GM12878 (cell line): Measurements from ENCODE around the gene PRG3. TPM values are rescaled to one million over a fixed set of nuclear protein-coding genes. Genes with fewer than 3 reads are reported as not detected.

Source experiments
- ATAC-seq: fragments of 200-7000 bp; cut with Tn5 transposase; 3 replicates; pipeline ENCODE4 v1.9.1; 2020; ENCODE audit warnings: mild to moderate bottlenecking, moderate library complexity
- BruUV-seq: library from RNA; stranded (reverse); fragments of 400-500 nt; replicated peaks from 2 replicates; lab custom pipeline; 2021; lab: Mats Ljungman, UMichigan
- CTCF ChIA-PET: fragments of 300-600 bp; sonication (Branson Sonifier 250); formaldehyde crosslinking; extraction: SDS; loops from one replicate; lab custom pipeline; 2021; ENCODE audit warnings: inconsistent platforms; lab: Yijun Ruan, JAX
- POLR2A ChIA-PET: fragments of 350-600 bp; formaldehyde crosslinking; extraction: SDS; loops from one replicate; lab custom pipeline; 2021; ENCODE audit warnings: inconsistent platforms; lab: Charles Lee
- RAD21 ChIA-PET: fragments of 300-600 bp; sonication (Branson Sonifier 250); formaldehyde crosslinking; loops from one replicate; lab custom pipeline; 2023; ENCODE audit warnings: antibody characterized with exemption; ENCODE audit not compliant: unreplicated experiment; lab: Charles Lee
- SMC1A ChIA-PET: fragments of 300-600 bp; sonication (Branson Sonifier 250); formaldehyde crosslinking; loops from one replicate; lab custom pipeline; 2023; ENCODE audit not compliant: unreplicated experiment, uncharacterized antibody; lab: Charles Lee
- DNase-seq: peaks from one replicate; pipeline ENCODE4 v3.0.0-alpha.2; 2011; ENCODE audit warnings: low read depth, low spot score
- FAIRE-seq: peaks from 3 replicates; lab custom pipeline; 2011; peaks lifted over from hg19 to GRCh38; lab: Jason Lieb, UNC
- H2AFZ ChIP-seq: 2 replicates; pipeline ENCODE4 v1.6.0; 2011; ENCODE audit warnings: low read depth, low read length, control low read depth; ENCODE audit not compliant: control insufficient read depth
- H3K27ac ChIP-seq: 2 replicates; pipeline ENCODE4 v1.5.1; 2011; ENCODE audit warnings: control low read depth; ENCODE audit not compliant: control insufficient read depth, insufficient read depth
- H3K27me3 ChIP-seq, 2 experiments: replicated peaks in 1 of 2; 2 replicates each; pipeline versions ENCODE4 v1.6.0 to v1.6.1; 2011; ENCODE audit warnings: low read length in 1 of 2; ENCODE audit not compliant: control insufficient read depth in 2 of 2, insufficient read depth in 2 of 2
- H3K36me3 ChIP-seq, 2 experiments: 2 replicates each; pipeline ENCODE4 v1.5.1; 2011; ENCODE audit warnings: low read length in 1 of 2; ENCODE audit not compliant: control insufficient read depth in 2 of 2, insufficient read depth in 2 of 2
- H3K4me1 ChIP-seq: 2 replicates; pipeline ENCODE4 v1.6.1; 2011; ENCODE audit warnings: mild to moderate bottlenecking, low read length, moderate library complexity, mixed read lengths; ENCODE audit not compliant: control insufficient read depth, insufficient read depth
- H3K4me2 ChIP-seq: 2 replicates; pipeline ENCODE4 v1.6.0; 2011; ENCODE audit warnings: control low read depth; ENCODE audit not compliant: control insufficient read depth, insufficient read depth
- H3K4me3 ChIP-seq: fragments of 200-600 bp; sonication (generic); 2 replicates; pipeline ENCODE4 v1.5.1; 2016
- H3K79me2 ChIP-seq: 2 replicates; pipeline ENCODE4 v1.6.0; 2011; ENCODE audit warnings: low read length; ENCODE audit not compliant: control insufficient read depth, insufficient read depth
- H3K9ac ChIP-seq: 2 replicates; pipeline ENCODE4 v1.8.0; 2011; ENCODE audit warnings: low read length, control low read depth, mixed read lengths; ENCODE audit not compliant: control insufficient read depth, insufficient read depth
- H3K9me3 ChIP-seq: replicated peaks from 3 replicates; pipeline ENCODE4 v1.5.1; 2011; ENCODE audit warnings: mild to moderate bottlenecking, low read length; ENCODE audit not compliant: control insufficient read depth, insufficient read depth
- H4K20me1 ChIP-seq: 2 replicates; pipeline ENCODE4 v1.6.0; 2011; ENCODE audit not compliant: control insufficient read depth, insufficient read depth
- BRCA1 ChIP-seq: IDR thresholded peaks from 2 replicates; pipeline ENCODE4 v1.6.1; 2011; ENCODE audit warnings: low read depth, low read length, improper control_type of control experiment
- CEBPB ChIP-seq, 2 experiments: fragments of 150-350 bp in 1 of 2; IDR thresholded peaks; 2 replicates each; pipeline ENCODE4 v1.6.1; 2012 to 2014; ENCODE audit warnings: low read depth in 2 of 2, low read length in 2 of 2, borderline replicate concordance in 1 of 2, inconsistent platforms in 1 of 2
- DPF2 ChIP-seq: fragments of 450-650 bp; IDR thresholded peaks from 2 replicates; pipeline ENCODE4 v1.6.1; 2017; ENCODE audit warnings: mild to moderate bottlenecking
- IKZF1 ChIP-seq: fragments of 450-650 bp; conservative IDR thresholded peaks from 2 replicates; pipeline ENCODE4 v1.6.1; 2017; ENCODE audit warnings: antibody characterized with exemption, mild to moderate bottlenecking
- IRF4 ChIP-seq: IDR thresholded peaks from 2 replicates; pipeline ENCODE4 v1.6.1; 2011; ENCODE audit warnings: low read depth, low read length
- KAT2A ChIP-seq: conservative IDR thresholded peaks from 2 replicates; pipeline ENCODE4 v1.6.1; 2011; ENCODE audit warnings: low read depth, low read length; ENCODE audit not compliant: control insufficient read depth
- KDM1A ChIP-seq: fragments of 200-600 bp; sonication (generic); IDR thresholded peaks from 2 replicates; pipeline ENCODE4 v1.6.1; 2016; ENCODE audit warnings: borderline replicate concordance
- KLF5 ChIP-seq: fragments of 450-650 bp; IDR thresholded peaks from 2 replicates; pipeline ENCODE4 v1.6.1; 2014; ENCODE audit warnings: mild to moderate bottlenecking; ENCODE audit not compliant: partially characterized antibody
- NR2C1 ChIP-seq: fragments of 450-650 bp; IDR thresholded peaks from 2 replicates; pipeline ENCODE4 v1.6.1; 2017; ENCODE audit warnings: antibody characterized with exemption, mild to moderate bottlenecking, moderate library complexity
- NR2C2 ChIP-seq: IDR thresholded peaks from 2 replicates; pipeline ENCODE4 v1.6.1; 2011; ENCODE audit warnings: borderline replicate concordance, low read depth; ENCODE audit not compliant: control insufficient read depth, insufficient read length
- PML ChIP-seq: IDR thresholded peaks from 2 replicates; pipeline ENCODE4 v1.6.1; 2012; ENCODE audit warnings: low read length, inconsistent platforms
- RBBP5 ChIP-seq: fragments of 200-600 bp; sonication (generic); conservative IDR thresholded peaks from 2 replicates; pipeline ENCODE4 v1.6.1; 2016
- SP1 ChIP-seq: IDR thresholded peaks from one replicate; pipeline ENCODE4 v1.6.1; 2011; ENCODE audit warnings: low read depth, low read length
- SUZ12 ChIP-seq: fragments of 200-600 bp; sonication (generic); IDR thresholded peaks from one replicate; pipeline ENCODE4 v1.6.1; 2018; ENCODE audit warnings: antibody characterized with exemption, mild to moderate bottlenecking; ENCODE audit not compliant: unreplicated experiment
- TARDBP ChIP-seq: IDR thresholded peaks from 2 replicates; pipeline ENCODE4 v1.6.1; 2016; ENCODE audit warnings: borderline replicate concordance
- TCF3 ChIP-seq: IDR thresholded peaks from 2 replicates; pipeline ENCODE4 v1.6.1; 2012; ENCODE audit warnings: low read depth, mild to moderate bottlenecking, low read length, borderline replicate concordance; ENCODE audit not compliant: insufficient read depth
- ZBTB40 ChIP-seq: fragments of 450-650 bp; IDR thresholded peaks from 2 replicates; pipeline ENCODE4 v1.6.1; 2016; ENCODE audit warnings: mild to moderate bottlenecking, moderate library complexity, borderline replicate concordance
- ZNF622 ChIP-seq: fragments of 450-650 bp; IDR thresholded peaks from 2 replicates; pipeline ENCODE4 v1.6.1; 2017; ENCODE audit warnings: mild to moderate bottlenecking, inconsistent platforms
- ZSCAN29 ChIP-seq: fragments of 450-650 bp; IDR thresholded peaks from 2 replicates; pipeline ENCODE4 v1.6.1; 2017; ENCODE audit warnings: mild to moderate bottlenecking, moderate library complexity
- ZZZ3 ChIP-seq: IDR thresholded peaks from 2 replicates; pipeline ENCODE4 v1.6.1; 2011; ENCODE audit warnings: low read depth; ENCODE audit not compliant: control insufficient read depth, insufficient read length
- WGBS: methylation state at CpG from one replicate; pipeline ENCODE4 v1.1.6; 2016; ENCODE audit warnings: low lambda C conversion rate; ENCODE audit not compliant: insufficient replicate concordance, insufficient coverage; ENCODE audit errors: missing lambda C conversion rate; 5-methylcytosine and 5-hydroxymethylcytosine counted together
- in situ Hi-C: fragments of 300-500 bp; cut with MboI; formaldehyde crosslinking; loops from 9 replicates; pipeline ENCODE4 v1.14.3; 2018; ENCODE audit warnings: mixed read lengths
- intact Hi-C: fragments of 100-400 bp; cut with micrococcal nuclease; formaldehyde crosslinking; loops from one replicate; pipeline ENCODE4 v1.14.2; 2022; ENCODE audit not compliant: unreplicated experiment
- polyA plus RNA-seq, 11 experiments: library from polyadenylated mRNA; depleted of rRNA in 4 of 11; unstranded in 6 of 11; stranded (reverse) in 5 of 11; fragments of >200 nt; fragmentation: Nextera tagmentation in 4 of 11; fragmentation: Illumina TruSeq in 1 of 11; extraction: Ambion mirVana in 4 of 11; extraction: Trizol in 1 of 11; gene quantifications; 1 replicate in 1 of 11; 2 replicates in 10 of 11; pipeline versions ENCODE4 v1.2.1 to v1.2.3, GENCODE V29; 2011 to 2016; ENCODE audit warnings: inconsistent platforms in 2 of 11, missing spikeins in 2 of 11, low read depth in 1 of 11
- total RNA-seq, 4 experiments: library from RNA; depleted of rRNA in 3 of 4; stranded (reverse); fragments of >200 nt in 3 of 4; fragmentation: Illumina TruSeq in 1 of 4; extraction: Trizol in 1 of 4; gene quantifications; 2 replicates each; pipeline versions ENCODE4 v1.2.1 to v1.2.3, GENCODE V29; 2013 to 2021

The PRG3 gene
- total and polyA plus RNA-seq, 10 of the 15 experiments (the other 5 are each of a cell fraction or from before 2014, with no cell fraction given): not detected

- WGBS: 100% methylated on average over 3 of the region's 3 CpGs
- BruUV-seq: no TSS peak
- Histone ChIP-seq H3K4me2 (no peak overlapping the region), H2AFZ (no peak overlapping the region), H3K9me3 (no peaks in the 10 kb centered on the region; the same call in 2 of the 3 replicates), H3K27me3 (no peaks in the 10 kb centered on the region), H3K4me1 (peaks cover 22% of the 10 kb centered on the region), H3K79me2 (peaks cover 47% of the 10 kb centered on the region), H3K4me3 (no peak overlapping the region), H4K20me1 (peaks cover 3% of the 10 kb centered on the region), H3K9ac (no peak overlapping the region), H3K27ac (no peak overlapping the region), H3K36me3 (peaks cover 36 to 77% of the 10 kb centered on the region in 2 experiments)
- ChIA-PET SMC1A (interaction anchor here (1.1 to 1.5 kb wide), 2 partner anchors 8 to 23 kb away, joined by 3 to 4 read pairs; no protein-coding TSS in a partner anchor), POLR2A (interaction anchor here (1.2 to 4.4 kb wide), 2 partner anchors 9 to 14 kb away, joined by 4 to 22 read pairs; no protein-coding TSS in a partner anchor), CTCF (interaction anchor here (0.5 to 2.0 kb wide), 5 partner anchors 9 to 94 kb away, joined by 3 to 6 read pairs (median 3); no protein-coding TSS in a partner anchor), RAD21 (interaction anchor here (0.7 to 1.0 kb wide), 2 partner anchors 11 to 42 kb away, joined by 3 to 4 read pairs; no protein-coding TSS in a partner anchor)
- no peak for TF ChIP-seq TARDBP
- no peak for TF ChIP-seq NR2C1
- no peak for TF ChIP-seq DPF2
- no peak for TF ChIP-seq KAT2A
- no peak for TF ChIP-seq SUZ12
- no peak for TF ChIP-seq NR2C2
- no peak for TF ChIP-seq SP1
- TF ChIP-seq ZSCAN29: no peak
- no peak for TF ChIP-seq IKZF1
- TF ChIP-seq BRCA1: no peak
- no peak for TF ChIP-seq PML
- TF ChIP-seq IRF4: no peak
- no peak for TF ChIP-seq ZNF622
- no peak for TF ChIP-seq CEBPB (IDR thresholded peaks at IDR 0.05; ENCODE audit: borderline replicate concordance in 1 of 2, low read depth in 2 of 2, low read length in 2 of 2)
- TF ChIP-seq RBBP5: no peak
- TF ChIP-seq ZZZ3: no peak
- no peak for TF ChIP-seq TCF3
- no peak for TF ChIP-seq ZBTB40
- TF ChIP-seq KLF5: no peak
- TF ChIP-seq KDM1A: no peak
- intact Hi-C loops (no loop called here), in situ Hi-C loops (no loop called here)
- ATAC-seq (no peak), DNase-seq (no peak), FAIRE-seq (no peak)
Observed at GRCh38 chr11:57416436-57416835, 35.5 kb upstream of the PRG3 start.
